TTC549 (cell line): Measurements from ENCODE around the gene SEC14L1.

ENCODE experiments used
- FAIRE-seq: peaks from 2 replicates; lab custom pipeline; 2012; peaks lifted over from hg19 to GRCh38; lab: Jason Lieb, UNC

SEC14L1 gene

GRCh38 chr17:77214743-77215142 is 74.0 kb downstream of the SEC14L1 start:
- no peak for FAIRE-seq

GRCh38 chr17:77215281-77215680 is 74.5 kb downstream of the SEC14L1 start:
- no peak for FAIRE-seq

GRCh38 chr17:77216486-77216885 is 75.7 kb downstream of the SEC14L1 start:
- no peak for FAIRE-seq

- no peak for FAIRE-seq
Measured at GRCh38 chr17:77217123-77217522, 76.4 kb downstream of the SEC14L1 start.

- FAIRE-seq = no peak
Measured at GRCh38 chr17:77217566-77217965, 76.8 kb downstream of the SEC14L1 start.

- FAIRE-seq = no peak
Measured at GRCh38 chr17:77218902-77219301, 78.1 kb downstream of the SEC14L1 start.

GRCh38 chr17:77222356-77222755 is 81.6 kb downstream of the SEC14L1 start:
- FAIRE-seq = no peak

- FAIRE-seq = no peak
Measured at GRCh38 chr17:77223642-77224420, 83.1 kb downstream of the SEC14L1 start.

GRCh38 chr17:77225265-77225664 is 84.5 kb downstream of the SEC14L1 start:
- no peak for FAIRE-seq

GRCh38 chr17:77227461-77228240 is 86.9 kb downstream of the SEC14L1 start:
- no peak for FAIRE-seq

GRCh38 chr17:77228241-77228752 is 87.5 kb downstream of the SEC14L1 start:
- no peak for FAIRE-seq

- no peak for FAIRE-seq
Measured at GRCh38 chr17:77228816-77229215, 88.0 kb downstream of the SEC14L1 start.

GRCh38 chr17:77229786-77230435 is 89.1 kb downstream of the SEC14L1 start:
- no peak for FAIRE-seq

- no peak for FAIRE-seq
Measured at GRCh38 chr17:77230436-77230830, 89.7 kb downstream of the SEC14L1 start.

- FAIRE-seq = no peak
Measured at GRCh38 chr17:77231076-77231871, 90.5 kb downstream of the SEC14L1 start.

- FAIRE-seq = no peak
Measured at GRCh38 chr17:77233127-77233526, 92.4 kb downstream of the SEC14L1 start.

- no peak for FAIRE-seq
Measured at GRCh38 chr17:77233635-77234334, 93.0 kb downstream of the SEC14L1 start.

- no peak for FAIRE-seq
Measured at GRCh38 chr17:77234695-77235094, 93.9 kb downstream of the SEC14L1 start.

- FAIRE-seq = no peak
Measured at GRCh38 chr17:77235370-77235941, 94.7 kb downstream of the SEC14L1 start.

- no peak for FAIRE-seq
Measured at GRCh38 chr17:77237232-77238008, 96.7 kb downstream of the SEC14L1 start.
